ENCODE measurements around the gene DYNLL2.

- TF ChIP-seq, protein P1, sequence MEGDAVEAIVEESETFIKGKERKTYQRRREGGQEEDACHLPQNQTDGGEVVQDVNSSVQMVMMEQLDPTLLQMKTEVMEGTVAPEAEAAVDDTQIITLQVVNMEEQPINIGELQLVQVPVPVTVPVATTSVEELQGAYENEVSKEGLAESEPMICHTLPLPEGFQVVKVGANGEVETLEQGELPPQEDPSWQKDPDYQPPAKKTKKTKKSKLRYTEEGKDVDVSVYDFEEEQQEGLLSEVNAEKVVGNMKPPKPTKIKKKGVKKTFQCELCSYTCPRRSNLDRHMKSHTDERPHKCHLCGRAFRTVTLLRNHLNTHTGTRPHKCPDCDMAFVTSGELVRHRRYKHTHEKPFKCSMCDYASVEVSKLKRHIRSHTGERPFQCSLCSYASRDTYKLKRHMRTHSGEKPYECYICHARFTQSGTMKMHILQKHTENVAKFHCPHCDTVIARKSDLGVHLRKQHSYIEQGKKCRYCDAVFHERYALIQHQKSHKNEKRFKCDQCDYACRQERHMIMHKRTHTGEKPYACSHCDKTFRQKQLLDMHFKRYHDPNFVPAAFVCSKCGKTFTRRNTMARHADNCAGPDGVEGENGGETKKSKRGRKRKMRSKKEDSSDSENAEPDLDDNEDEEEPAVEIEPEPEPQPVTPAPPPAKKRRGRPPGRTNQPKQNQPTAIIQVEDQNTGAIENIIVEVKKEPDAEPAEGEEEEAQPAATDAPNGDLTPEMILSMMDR (IDR thresholded peaks at IDR 0.05), result no peak
- TF ChIP-seq POLR2A (IDR thresholded peaks at IDR 0.05), result no peak
- no peak for TF ChIP-seq POLR2AphosphoS5 (IDR thresholded peaks at IDR 0.05)
- no peak for TF ChIP-seq EP300 (IDR thresholded peaks at IDR 0.05)
These were observed 14.3 kb downstream of the DYNLL2 start for GRCh38 chr17:58097384-58098088.
